Measurements from ENCODE around the gene ANKRD9. TPM values are rescaled to one million over a fixed set of nuclear protein-coding genes. Genes with fewer than 3 reads are reported as not detected.

ANKRD9 gene
- total and polyA plus RNA-seq, 2 experiments from 2014 or later, result 17.3 to 95.9 TPM

DNA sequence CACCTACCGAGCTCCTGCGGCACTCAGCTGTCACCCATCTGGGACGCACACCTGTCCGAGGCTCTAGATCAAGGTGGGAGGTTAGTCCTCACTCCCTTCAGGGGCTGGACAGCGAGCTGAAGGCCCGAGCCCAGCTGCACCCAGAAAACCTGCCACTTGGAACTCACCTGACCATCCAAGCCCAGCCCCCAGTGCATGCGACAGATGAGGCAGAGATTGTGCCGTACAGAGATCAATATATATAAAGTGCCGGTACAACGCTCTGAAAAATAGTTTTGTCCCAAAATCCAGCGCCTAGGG is 3.0 kb downstream of the ANKRD9 start (continued):
- no peak for TF ChIP-seq REST (IDR thresholded peaks at IDR 0.05; ENCODE audit: unreplicated experiment)
- TF ChIP-seq, protein P1, sequence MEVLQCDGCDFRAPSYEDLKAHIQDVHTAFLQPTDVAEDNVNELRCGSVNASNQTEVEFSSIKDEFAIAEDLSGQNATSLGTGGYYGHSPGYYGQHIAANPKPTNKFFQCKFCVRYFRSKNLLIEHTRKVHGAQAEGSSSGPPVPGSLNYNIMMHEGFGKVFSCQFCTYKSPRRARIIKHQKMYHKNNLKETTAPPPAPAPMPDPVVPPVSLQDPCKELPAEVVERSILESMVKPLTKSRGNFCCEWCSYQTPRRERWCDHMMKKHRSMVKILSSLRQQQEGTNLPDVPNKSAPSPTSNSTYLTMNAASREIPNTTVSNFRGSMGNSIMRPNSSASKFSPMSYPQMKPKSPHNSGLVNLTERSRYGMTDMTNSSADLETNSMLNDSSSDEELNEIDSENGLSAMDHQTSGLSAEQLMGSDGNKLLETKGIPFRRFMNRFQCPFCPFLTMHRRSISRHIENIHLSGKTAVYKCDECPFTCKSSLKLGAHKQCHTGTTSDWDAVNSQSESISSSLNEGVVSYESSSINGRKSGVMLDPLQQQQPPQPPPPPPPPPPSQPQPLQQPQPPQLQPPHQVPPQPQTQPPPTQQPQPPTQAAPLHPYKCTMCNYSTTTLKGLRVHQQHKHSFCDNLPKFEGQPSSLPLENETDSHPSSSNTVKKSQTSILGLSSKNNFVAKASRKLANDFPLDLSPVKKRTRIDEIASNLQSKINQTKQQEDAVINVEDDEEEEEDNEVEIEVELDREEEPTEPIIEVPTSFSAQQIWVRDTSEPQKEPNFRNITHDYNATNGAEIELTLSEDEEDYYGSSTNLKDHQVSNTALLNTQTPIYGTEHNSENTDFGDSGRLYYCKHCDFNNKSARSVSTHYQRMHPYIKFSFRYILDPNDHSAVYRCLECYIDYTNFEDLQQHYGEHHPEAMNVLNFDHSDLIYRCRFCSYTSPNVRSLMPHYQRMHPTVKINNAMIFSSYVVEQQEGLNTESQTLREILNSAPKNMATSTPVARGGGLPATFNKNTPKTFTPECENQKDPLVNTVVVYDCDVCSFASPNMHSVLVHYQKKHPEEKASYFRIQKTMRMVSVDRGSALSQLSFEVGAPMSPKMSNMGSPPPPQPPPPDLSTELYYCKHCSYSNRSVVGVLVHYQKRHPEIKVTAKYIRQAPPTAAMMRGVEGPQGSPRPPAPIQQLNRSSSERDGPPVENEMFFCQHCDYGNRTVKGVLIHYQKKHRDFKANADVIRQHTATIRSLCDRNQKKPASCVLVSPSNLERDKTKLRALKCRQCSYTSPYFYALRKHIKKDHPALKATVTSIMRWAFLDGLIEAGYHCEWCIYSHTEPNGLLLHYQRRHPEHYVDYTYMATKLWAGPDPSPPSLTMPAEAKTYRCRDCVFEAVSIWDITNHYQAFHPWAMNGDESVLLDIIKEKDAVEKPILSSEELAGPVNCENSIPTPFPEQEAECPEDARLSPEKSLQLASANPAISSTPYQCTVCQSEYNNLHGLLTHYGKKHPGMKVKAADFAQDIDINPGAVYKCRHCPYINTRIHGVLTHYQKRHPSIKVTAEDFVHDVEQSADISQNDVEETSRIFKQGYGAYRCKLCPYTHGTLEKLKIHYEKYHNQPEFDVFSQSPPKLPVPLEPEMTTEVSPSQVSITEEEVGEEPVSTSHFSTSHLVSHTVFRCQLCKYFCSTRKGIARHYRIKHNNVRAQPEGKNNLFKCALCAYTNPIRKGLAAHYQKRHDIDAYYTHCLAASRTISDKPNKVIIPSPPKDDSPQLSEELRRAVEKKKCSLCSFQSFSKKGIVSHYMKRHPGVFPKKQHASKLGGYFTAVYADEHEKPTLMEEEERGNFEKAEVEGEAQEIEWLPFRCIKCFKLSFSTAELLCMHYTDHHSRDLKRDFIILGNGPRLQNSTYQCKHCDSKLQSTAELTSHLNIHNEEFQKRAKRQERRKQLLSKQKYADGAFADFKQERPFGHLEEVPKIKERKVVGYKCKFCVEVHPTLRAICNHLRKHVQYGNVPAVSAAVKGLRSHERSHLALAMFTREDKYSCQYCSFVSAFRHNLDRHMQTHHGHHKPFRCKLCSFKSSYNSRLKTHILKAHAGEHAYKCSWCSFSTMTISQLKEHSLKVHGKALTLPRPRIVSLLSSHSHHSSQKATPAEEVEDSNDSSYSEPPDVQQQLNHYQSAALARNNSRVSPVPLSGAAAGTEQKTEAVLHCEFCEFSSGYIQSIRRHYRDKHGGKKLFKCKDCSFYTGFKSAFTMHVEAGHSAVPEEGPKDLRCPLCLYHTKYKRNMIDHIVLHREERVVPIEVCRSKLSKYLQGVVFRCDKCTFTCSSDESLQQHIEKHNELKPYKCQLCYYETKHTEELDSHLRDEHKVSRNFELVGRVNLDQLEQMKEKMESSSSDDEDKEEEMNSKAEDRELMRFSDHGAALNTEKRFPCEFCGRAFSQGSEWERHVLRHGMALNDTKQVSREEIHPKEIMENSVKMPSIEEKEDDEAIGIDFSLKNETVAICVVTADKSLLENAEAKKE (CRISPR knock-in tag; IDR thresholded peaks at IDR 0.05), result no peak

GRCh38 chr14:102505775-102506625 is 3.6 kb downstream of the ANKRD9 start:
- H3K27me3 Mint-ChIP-seq (ENCODE audit: insufficient read depth, low read depth, poor library complexity), result peaks cover 9% of the 10 kb centered on the region
- TF ChIP-seq POLR2AphosphoS5 (IDR thresholded peaks at IDR 0.05; ENCODE audit: low read depth) (no peak), ZNF331 (CRISPR knock-in tag; IDR thresholded peaks at IDR 0.05; ENCODE audit: low read depth) (no peak), EZH2 (IDR thresholded peaks at IDR 0.05; ENCODE audit: low read depth, unreplicated experiment) (no peak)
- TF ChIP-seq, protein P2, sequence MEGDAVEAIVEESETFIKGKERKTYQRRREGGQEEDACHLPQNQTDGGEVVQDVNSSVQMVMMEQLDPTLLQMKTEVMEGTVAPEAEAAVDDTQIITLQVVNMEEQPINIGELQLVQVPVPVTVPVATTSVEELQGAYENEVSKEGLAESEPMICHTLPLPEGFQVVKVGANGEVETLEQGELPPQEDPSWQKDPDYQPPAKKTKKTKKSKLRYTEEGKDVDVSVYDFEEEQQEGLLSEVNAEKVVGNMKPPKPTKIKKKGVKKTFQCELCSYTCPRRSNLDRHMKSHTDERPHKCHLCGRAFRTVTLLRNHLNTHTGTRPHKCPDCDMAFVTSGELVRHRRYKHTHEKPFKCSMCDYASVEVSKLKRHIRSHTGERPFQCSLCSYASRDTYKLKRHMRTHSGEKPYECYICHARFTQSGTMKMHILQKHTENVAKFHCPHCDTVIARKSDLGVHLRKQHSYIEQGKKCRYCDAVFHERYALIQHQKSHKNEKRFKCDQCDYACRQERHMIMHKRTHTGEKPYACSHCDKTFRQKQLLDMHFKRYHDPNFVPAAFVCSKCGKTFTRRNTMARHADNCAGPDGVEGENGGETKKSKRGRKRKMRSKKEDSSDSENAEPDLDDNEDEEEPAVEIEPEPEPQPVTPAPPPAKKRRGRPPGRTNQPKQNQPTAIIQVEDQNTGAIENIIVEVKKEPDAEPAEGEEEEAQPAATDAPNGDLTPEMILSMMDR (conservative IDR thresholded peaks at IDR 0.05; ENCODE audit: low read depth in 2 of 2), result no peak

More at GRCh38 chr14:102505775-102506625, 3.6 kb downstream of the ANKRD9 start:
- ATAC-seq, result no peak
- peaks cover 3% of the 10 kb centered on the region; the same call in 1 of the 3 replicates for H3K36me3 Mint-ChIP-seq (ENCODE audit: low read depth)
- no peak for DNase-seq (ENCODE audit: low spot score)
- Histone ChIP-seq H3K79me2 (replicated peaks; ENCODE audit: insufficient read depth) (no peaks in the 10 kb centered on the region), H3K4me3 (no peak overlapping the region), H3K27ac (ENCODE audit: low read depth) (no peak overlapping the region), H3K4me2 (no peak overlapping the region), H3F3A (replicated peaks; ENCODE audit: low read depth) (peaks cover 16% of the 10 kb centered on the region), H4K20me1 (replicated peaks; ENCODE audit: insufficient read depth) (peaks cover 3% of the 10 kb centered on the region; the same call in 1 of the 2 replicates), H3K27me3 (ENCODE audit: insufficient read depth) (peaks cover 11% of the 10 kb centered on the region; the same call in 1 of the 2 replicates), H3K36me3 (ENCODE audit: insufficient read depth) (no peaks in the 10 kb centered on the region), H2AFZ (no peak overlapping the region), H3K9me2 (ENCODE audit: insufficient read depth) (no peaks in the 10 kb centered on the region), H3K4me1 (ENCODE audit: insufficient read depth) (no peaks in the 10 kb centered on the region; the same call in 1 of the 2 replicates)
- H3K27ac Mint-ChIP-seq, result no peak overlapping the region
- H3K9me3 Mint-ChIP-seq, result no peaks in the 10 kb centered on the region
- H3K4me1 Mint-ChIP-seq, result peaks cover 15% of the 10 kb centered on the region
- H3K4me3 Mint-ChIP-seq, result no peak overlapping the region

All from GM23338 (cell line).